HG03045 (cell line): ENCODE data around the gene URAD.

Experiments
- ATAC-seq: cut with Tn5 transposase; IDR thresholded peaks from one replicate; pipeline ENCODE4 v1.9.1; 2021; ENCODE audit warnings: mild to moderate bottlenecking, moderate library complexity; ENCODE audit not compliant: unreplicated experiment

Gene URAD

DNA sequence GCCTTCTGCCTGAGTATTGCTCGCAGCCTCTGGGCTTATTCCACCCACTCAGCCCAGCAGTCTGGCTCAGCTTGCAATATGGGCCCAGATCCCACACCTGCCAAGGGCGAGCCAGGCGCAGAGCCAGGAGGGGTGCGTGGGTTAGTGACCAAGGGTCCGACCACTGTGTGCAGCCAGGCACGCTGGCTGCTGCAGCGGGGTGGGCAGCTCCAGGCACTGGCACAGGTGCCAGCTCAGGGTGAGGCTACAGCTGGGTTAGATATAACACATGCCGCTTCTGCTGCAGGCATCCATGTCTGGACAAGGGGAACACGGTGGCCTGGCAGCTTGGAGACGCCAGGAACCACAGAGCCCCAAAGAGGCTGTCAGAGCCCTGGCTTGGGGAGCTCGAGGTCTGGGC lies 12.6 kb upstream of the URAD start:
- ATAC-seq: no peak

GRCh38 chr13:28000567-28000966 lies 12.1 kb upstream of the URAD start:
- no peak for ATAC-seq

DNA sequence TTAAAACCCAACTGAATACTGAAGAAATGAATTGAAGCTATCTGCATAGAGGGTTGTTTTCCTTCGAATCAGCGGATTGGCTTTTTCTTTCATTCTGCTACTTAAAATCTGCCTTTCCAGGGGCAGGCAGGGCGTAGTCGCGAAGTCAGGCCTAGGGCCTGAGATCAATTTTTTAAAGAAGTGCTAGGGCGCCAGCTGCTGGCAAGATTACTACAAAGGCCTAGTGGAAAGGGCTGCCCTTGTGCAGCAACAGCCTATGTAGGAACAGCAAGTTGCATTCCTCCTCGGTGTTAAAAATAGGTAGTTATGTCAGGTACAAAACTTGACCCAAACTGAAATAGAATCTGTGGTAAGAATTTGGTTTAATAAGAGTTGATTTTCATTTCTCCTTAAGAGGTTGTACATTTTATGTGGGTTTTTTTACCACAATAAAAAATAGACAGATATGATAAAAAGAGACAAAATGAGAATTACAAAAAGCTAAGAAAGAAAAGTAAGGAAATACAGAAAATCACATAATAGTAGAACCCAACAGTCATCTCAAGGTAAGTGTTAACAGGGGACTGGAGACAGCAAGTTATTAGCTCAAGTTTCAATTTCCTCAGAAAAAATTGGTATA lies 9.5 kb upstream of the URAD start:
- no peak for ATAC-seq

- no peak for ATAC-seq
These were observed 3.4 kb upstream of the URAD start for GRCh38 chr13:27991881-27992280.

DNA sequence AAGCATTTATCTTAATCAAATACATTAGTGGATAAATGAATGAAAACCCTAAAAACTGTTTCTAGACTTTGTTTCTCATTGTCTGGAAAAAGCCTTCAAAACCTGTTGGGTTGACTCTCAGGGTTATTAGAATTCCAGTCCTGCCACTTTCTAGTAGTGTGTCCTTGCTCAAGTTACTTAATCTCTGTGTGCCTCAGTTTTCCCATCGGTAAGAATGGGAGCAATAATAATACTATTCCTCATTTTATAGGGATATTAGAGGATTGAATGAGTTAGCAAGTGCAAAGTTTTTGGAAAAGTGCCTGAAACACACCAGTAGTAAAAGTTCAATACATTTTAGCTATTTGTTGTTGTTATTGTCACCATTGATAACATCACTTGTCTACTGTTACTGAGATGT lies 2.9 kb downstream of the URAD start:
- no peak for ATAC-seq

GRCh38 chr13:27982361-27982760 lies 6.1 kb downstream of the URAD start:
- ATAC-seq: no peak

GRCh38 chr13:27981006-27981708 lies 7.3 kb downstream of the URAD start:
- ATAC-seq: no peak

GRCh38 chr13:27980280-27980998 lies 8.1 kb downstream of the URAD start:
- ATAC-seq: no peak

- ATAC-seq: no peak
These were observed 8.7 kb downstream of the URAD start for GRCh38 chr13:27979765-27980279.

- ATAC-seq: no peak
These were observed 9.4 kb downstream of the URAD start for GRCh38 chr13:27979001-27979643.

GRCh38 chr13:27978301-27978968 lies 10.1 kb downstream of the URAD start:
- no peak for ATAC-seq

DNA sequence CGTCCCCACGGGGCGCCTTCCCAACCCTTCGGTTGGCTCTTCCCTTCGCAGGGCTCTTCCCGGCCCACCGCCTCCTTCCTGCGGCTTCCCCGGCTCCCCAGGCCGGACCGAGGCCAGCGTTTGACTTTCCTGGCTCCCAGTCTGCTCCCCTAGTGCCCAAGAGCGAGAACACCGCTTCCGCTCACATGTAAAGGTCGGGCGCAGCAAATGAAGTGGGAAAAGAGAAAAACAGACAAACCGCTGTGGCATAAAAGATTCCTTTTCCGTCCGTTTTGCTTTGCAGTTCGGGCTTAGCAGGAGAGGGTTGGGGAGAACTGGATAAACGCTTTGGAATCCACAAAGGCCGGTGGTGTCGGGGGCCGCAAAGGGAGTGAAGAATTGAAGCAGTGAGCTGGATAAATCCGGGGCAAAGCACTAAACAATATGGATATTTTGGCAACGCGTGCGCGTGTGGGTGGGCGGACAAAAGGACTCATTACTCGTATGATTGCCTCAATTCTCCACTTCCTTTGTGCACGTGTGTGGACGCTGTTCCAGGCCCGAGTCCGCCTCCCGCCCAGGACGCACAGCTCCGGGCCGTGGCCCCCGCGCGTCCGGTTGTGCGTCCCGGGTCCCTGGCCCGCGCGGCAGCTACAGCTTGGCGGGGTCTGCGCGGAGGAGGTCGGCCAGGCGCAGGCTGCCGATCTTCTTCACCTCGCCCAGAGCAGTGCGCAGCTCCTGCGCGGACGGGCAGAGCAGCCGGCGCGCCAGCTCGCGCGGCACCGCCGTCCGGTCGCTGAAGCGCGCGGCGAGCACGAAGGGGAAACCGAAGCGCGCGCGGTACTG lies 10.8 kb downstream of the URAD start:
- no peak for ATAC-seq

DNA sequence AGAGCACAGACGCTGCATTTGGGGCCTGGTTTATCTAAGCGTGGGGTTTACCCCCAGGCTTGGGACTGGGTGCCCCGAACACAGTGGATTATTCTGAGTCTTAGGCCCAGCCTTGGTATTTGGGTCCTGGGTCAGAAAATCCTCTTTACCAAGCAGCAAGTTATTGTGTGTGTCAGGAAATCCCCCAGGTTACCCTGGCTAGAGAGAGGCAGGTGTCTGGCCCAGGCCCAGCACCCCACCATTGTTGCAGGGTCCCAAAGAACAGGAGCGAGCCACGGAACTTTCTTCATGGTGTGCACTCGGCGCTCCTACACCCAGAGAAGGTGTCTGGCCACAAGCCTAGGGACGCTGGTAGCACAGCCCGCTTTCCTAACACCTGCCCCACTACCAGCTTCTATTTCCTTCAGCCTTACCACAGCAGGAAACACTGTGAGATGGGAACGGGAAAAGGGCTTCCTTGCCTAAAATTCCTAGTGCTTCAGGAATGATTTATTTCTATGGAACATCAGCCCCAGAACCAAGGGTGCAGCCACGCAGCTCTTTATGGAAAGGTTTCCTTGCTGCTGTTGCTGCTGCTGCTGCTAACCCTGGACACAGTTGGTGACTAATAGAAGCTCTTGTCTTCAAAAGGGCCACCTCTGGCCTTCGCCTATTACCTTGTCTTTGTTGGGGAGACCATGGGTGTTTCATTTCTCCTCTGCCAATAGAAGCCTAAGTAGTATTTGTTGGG lies 12.0 kb downstream of the URAD start:
- no peak for ATAC-seq

DNA sequence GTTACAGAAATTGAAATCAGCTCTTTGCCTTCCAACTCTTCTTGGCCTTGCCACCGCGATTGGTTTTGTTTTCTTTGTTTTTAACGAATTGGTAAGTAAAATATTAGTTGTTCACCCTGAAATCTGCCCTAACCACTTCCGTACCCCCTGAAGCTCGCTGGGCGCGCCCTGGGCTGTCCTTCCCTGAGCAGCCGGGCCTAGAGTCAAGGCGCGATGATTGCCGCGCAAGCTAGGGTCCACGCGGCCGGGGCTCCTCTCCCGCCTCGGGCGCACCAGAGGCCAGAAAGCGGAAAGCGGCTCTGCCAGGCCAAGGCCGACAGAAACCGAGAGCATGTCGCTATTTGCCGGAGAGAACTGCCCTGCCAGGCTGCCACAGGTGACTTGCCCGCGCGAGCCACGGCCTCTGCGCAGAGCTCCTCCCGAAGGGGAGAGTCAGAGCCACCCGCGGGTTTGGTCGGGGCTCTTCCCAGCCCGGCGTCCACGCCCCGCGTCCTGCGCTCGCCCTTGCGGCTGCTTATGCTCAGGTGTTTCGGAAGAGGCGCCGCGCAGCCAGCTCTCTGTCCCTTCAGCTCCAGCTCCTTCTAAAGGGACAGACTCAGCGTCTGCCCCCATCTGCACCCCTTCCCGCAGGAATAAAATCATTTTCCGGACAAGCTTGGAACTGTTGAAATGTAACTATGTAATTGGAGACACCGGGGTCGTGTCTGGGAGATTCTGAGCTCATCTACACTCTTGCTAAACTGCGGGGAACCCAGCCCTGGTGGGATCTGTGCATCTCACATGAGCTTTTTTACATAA lies 12.7 kb downstream of the URAD start:
- ATAC-seq: no peak

DNA sequence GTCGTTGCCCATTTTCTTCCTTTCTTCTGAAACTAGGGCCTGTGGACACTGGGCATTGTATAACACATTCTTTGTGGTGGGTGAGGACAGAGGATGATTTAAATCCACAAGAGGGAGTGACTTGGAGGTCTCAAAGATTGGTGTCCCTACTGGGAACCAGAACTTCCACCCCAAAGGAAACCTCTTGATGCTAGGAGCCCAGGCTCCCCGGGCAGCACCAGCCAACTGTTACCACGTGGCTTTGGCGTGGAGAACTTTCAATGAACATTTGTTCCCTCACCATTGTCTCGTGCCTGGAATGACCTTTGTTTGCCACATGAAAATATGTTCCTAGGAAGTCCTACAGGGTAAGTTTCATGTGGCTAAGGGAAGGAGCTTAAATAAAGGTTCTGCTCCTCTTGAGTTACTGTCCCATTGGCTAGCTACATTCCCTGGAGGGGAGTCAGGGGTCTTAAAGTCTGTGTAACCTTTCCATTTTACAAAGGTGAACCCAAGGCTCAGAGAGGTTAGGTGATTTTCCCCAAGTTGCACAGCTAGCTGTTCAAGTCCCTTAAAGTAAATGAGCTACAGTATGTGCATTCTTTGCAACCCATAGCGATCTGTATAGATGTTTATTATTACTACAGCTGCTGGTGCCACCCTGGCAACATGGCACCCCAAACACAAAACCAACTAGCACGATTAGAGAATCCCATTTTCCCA lies 14.4 kb downstream of the URAD start:
- no peak for ATAC-seq

DNA sequence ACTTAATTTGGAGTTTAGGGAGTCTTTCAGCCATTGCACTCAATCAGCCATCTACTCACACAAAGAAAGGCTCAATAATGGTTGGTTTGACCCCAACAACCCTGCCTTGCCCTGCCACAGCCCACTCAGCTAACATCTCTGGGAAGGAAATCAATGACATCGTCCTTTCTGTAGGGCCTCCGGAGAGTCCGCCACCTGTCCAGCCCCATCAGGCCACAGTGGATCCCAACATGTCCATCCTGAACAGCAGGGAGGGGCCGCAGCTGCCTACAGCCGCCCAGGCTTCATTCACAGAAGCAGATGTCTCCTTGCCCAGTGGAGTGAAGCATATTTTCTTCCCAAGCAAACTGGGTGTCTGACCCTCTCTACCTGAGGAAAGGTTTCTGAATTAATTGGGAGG lies 15.2 kb downstream of the URAD start:
- ATAC-seq: no peak

GRCh38 chr13:27972478-27972820 lies 16.0 kb downstream of the URAD start:
- ATAC-seq: no peak
